Measurements from ENCODE around the gene SYNE2.
"Not testable (repeated sequence)": the region's sequence is repeated elsewhere in the genome, so short reads cannot be mapped to it uniquely, and the experiment has no call there.

The SYNE2 gene, protein sequence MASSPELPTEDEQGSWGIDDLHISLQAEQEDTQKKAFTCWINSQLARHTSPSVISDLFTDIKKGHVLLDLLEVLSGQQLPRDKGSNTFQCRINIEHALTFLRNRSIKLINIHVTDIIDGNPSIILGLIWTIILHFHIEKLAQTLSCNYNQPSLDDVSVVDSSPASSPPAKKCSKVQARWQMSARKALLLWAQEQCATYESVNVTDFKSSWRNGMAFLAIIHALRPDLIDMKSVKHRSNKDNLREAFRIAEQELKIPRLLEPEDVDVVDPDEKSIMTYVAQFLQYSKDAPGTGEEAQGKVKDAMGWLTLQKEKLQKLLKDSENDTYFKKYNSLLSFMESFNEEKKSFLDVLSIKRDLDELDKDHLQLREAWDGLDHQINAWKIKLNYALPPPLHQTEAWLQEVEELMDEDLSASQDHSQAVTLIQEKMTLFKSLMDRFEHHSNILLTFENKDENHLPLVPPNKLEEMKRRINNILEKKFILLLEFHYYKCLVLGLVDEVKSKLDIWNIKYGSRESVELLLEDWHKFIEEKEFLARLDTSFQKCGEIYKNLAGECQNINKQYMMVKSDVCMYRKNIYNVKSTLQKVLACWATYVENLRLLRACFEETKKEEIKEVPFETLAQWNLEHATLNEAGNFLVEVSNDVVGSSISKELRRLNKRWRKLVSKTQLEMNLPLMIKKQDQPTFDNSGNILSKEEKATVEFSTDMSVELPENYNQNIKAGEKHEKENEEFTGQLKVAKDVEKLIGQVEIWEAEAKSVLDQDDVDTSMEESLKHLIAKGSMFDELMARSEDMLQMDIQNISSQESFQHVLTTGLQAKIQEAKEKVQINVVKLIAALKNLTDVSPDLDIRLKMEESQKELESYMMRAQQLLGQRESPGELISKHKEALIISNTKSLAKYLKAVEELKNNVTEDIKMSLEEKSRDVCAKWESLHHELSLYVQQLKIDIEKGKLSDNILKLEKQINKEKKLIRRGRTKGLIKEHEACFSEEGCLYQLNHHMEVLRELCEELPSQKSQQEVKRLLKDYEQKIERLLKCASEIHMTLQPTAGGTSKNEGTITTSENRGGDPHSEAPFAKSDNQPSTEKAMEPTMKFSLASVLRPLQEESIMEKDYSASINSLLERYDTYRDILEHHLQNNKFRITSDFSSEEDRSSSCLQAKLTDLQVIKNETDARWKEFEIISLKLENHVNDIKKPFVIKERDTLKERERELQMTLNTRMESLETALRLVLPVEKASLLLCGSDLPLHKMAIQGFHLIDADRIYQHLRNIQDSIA (N-terminal part only)

DNA sequence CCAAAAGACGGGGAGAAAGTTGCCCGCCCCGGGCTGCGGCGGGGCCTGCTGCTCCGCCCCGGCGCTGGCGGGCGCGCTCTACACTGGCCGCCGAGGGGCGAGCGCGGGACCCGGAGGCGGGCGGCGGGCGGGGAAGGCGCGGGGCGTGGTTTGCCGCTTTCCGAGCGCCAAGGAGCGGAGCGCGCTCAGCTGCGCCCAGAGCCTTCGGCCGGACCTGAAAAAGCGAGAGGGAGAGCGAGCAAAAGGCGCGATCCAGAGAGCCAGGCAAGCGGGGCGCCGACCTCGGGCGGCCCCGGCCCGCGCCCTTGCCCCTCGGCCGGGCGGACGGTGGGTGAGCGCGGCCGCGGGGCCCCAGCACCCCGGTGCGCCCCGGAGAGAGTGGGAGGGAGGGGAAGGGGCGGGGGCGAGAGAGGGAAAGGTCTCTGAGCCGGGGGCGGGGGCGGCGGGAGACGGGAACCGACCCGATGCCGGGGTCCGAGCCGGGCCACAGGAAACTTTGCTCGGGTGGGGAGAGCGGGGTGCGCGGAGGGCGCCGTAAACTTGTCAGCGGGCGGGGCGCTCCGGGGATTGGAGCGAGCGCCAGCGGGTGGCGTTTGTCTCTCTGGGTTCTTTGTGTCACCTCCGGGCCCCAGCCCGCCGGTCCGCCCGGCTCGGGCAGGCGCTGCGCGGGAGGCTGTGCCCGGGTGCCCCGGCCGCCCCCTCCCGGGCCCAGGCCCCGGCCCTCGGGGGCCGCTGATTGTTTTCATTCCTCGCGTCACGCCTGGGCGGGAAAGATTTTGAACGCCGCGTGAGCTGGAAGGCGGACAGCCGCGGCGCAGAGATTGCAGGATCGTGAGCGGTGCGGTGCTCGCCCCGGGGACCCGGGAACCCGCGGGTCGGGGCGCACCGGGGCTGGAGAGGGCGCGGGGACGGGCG is at the start of gene SYNE2:
SYNE2 (plus strand) TSS at position 188 of the 915 bp plus-strand sequence. CDS start 56,145 bp downstream, outside the sequence.
- peak; percentile 74 for DNase-seq (ENCODE audit: low spot score)

DNA sequence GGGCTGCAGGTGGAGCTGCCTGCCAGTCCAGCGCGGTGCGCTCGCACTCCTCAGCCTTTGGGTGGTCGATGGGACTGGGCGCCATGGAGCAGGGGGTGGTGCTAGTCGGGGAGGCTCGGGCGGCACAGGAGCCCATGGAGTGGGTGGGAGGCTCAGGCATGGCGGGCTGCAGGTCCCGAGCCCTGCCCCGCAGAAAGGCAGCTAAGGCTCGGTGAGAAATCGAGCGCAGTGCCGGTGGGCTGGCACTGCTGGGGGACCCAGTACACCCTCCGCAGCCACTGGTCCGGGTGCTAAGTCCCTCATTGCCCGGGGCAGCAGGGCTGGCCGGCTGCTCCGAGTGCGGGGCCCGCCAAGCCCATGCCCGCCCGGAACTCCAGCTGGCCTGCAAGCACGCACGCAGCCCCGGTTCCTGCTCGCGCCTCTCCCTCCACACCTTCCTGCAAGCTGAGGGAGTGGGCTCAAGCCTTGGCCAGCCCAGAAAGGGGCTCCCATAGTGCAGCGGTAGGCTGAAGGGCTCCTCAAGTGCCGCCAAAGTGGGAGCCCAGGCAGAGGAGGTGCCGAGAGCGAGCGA is 49.5 kb upstream of the SYNE2 start:
- not testable (repeated sequence) for DNase-seq (ENCODE audit: low spot score)

- not testable (repeated sequence) for DNase-seq (ENCODE audit: low spot score)
These were observed 46.7 kb upstream of the SYNE2 start for GRCh38 chr14:63806064-63806463.

DNA sequence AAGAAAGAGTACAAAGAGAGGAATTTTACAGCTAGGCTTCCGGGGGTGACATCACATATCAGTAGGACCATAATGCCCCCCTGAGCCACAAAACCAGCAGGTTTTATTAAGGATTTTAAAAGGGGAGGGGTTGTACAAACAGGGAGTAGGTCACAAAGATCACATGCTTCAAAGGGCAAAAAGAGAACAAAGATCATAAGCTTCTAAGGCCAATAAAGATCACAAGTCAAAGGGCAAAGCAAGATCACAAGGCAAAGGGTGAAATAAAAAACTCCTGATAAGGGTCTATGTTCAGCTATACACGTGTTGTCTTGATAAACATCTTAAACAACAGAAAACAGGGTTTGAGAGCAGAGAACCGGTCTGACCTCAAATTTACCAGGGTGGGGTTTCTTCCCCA is 41.1 kb upstream of the SYNE2 start:
- DNase-seq (ENCODE audit: low spot score) = not testable (repeated sequence)

DNA sequence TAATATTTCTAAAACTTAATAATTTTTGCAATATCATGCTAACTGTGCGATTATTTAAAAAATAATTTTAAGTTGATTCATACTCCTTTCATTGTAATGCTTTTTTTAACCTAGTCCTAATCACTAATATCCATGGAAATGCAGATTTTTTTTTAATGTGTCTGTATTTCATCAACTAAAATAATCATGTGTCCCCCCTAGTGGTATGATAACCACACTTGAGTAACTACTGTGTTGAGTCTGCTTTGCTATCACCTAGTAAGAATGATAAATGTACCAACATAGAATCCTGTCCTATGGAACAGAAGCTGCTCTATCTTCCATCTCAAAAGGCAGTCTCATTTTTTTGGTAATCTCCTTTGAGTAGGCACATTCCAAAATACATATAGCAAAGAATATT is 19.1 kb upstream of the SYNE2 start:
- peak; percentile 12 for DNase-seq (ENCODE audit: low spot score)

- DNase-seq (ENCODE audit: low spot score) = no peak
These were observed 11.8 kb upstream of the SYNE2 start for GRCh38 chr14:63840981-63841380.

GRCh38 chr14:63843796-63844195 is 9.0 kb upstream of the SYNE2 start:
- DNase-seq (ENCODE audit: low spot score) = no peak

GRCh38 chr14:63848890-63849289 is 3.9 kb upstream of the SYNE2 start:
- DNase-seq (ENCODE audit: low spot score) = no peak

DNA sequence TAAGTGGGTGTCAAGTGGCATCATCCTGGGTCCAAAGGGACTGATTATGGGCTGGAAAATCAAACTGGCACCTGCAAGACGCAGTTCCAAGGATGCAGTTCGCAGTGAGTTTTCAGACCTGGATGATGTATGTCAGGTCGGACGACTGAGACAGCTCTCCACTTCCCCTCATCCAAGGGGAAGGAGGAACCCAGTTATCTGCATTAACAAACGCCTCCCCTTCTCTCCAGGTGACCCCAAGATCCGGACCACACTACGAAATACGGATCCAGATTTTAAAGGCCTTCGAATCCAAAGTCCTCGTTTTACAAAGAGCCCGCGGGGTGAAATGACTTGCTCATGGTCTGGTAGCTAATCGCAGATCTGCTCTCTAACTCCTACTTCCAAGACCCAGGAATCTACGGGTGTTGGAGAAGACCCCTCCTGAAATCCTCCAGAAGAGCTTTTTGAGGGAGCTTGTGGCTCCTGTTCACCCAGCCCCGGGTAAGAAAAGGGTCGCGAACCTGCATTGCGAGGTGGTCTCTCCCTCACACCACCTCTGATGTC is 460 bp upstream of the SYNE2 start:
- no peak for DNase-seq (ENCODE audit: low spot score)

DNA sequence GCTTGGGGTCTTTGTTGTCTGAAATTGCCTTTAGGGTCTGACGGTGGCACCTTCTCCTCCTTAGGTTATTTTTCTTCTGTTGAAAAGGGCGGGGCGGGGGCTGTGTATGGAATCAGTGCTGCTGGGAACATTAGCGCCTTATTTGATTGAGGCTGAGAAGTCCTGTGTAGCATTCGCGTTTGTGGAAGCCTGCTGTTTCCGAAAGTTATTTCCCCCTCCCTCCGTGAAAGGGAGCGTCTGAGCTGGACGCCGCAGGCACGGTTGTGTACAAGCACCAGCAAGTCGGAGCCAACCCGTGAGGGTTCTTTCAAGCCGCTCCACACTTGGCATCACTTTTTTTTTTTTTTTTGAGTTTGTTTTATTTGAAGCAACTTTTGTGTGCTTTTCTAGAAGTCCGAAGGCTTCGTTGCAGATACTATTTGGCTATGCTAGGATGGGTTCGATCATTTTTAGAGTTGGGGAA is 1.1 kb downstream of the SYNE2 start:
- peak; percentile 75 for DNase-seq (ENCODE audit: low spot score)

- DNase-seq (ENCODE audit: low spot score) = no peak
These were observed 1.5 kb downstream of the SYNE2 start for GRCh38 chr14:63854330-63854729.

- DNase-seq (ENCODE audit: low spot score) = no peak
These were observed 2.5 kb downstream of the SYNE2 start for GRCh38 chr14:63855281-63855680.

GRCh38 chr14:63857466-63858030 is 4.7 kb downstream of the SYNE2 start:
- peak; percentile 31 for DNase-seq (ENCODE audit: low spot score)

DNA sequence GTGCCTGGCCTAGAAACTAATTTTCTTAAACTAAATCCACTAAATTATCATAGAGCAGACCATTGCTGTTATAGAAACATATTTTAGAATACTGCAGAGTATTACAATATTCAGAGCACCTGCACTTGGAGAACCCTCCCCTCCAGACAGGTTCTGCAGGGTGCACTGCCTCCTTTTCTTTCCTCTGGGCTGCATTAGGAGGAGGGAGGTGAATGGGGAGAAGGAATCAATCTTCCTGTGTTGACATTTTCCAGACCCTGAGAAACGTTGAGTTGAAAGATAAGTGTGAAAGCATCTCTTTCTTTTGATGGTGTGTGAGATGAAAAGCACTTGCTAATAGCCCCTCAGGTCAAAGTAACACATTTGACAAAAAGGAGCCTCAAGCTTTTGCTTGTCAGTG is 7.3 kb downstream of the SYNE2 start:
- DNase-seq (ENCODE audit: low spot score) = no peak

- DNase-seq (ENCODE audit: low spot score) = no peak
These were observed 9.4 kb downstream of the SYNE2 start for GRCh38 chr14:63862163-63862562.

DNA sequence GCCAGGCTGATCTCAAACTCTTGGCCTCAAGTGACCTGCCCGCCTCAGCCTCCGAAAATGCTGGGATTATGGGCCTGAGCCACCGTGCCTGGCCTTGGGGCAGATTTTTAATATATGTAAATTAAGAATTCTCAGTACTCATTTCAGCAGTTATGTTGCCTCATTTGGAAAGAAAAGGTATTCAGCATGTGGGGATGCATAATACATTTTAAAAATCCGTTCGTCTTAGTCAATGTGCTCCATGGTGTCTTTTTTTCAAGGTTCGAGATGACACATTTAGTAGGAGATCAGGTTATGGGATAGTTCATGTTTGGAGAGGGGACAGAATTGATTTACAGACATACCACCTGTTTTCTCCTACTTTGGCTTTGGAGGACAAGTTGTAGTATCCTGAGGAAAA is 10.2 kb downstream of the SYNE2 start:
- no peak for DNase-seq (ENCODE audit: low spot score)

DNA sequence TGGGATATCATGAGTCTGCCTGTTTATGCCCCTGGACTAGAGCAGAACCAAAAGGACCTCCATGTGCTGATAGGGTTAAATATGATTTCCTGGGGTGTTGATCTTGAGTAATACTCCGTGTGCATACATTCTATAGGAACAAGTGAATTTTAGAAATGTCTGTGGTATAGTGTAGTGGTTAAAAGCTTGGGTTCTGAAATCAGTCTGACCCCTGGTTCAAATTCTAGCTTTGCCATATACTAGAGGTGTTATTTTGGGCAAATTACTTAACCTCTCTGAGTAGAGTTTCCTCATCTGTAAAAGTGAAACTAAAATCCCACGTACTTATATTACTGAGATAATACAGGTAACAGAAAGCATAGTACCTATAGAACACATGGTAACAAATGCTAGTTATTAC is 12.0 kb downstream of the SYNE2 start:
- DNase-seq (ENCODE audit: low spot score) = not testable (repeated sequence)

DNA sequence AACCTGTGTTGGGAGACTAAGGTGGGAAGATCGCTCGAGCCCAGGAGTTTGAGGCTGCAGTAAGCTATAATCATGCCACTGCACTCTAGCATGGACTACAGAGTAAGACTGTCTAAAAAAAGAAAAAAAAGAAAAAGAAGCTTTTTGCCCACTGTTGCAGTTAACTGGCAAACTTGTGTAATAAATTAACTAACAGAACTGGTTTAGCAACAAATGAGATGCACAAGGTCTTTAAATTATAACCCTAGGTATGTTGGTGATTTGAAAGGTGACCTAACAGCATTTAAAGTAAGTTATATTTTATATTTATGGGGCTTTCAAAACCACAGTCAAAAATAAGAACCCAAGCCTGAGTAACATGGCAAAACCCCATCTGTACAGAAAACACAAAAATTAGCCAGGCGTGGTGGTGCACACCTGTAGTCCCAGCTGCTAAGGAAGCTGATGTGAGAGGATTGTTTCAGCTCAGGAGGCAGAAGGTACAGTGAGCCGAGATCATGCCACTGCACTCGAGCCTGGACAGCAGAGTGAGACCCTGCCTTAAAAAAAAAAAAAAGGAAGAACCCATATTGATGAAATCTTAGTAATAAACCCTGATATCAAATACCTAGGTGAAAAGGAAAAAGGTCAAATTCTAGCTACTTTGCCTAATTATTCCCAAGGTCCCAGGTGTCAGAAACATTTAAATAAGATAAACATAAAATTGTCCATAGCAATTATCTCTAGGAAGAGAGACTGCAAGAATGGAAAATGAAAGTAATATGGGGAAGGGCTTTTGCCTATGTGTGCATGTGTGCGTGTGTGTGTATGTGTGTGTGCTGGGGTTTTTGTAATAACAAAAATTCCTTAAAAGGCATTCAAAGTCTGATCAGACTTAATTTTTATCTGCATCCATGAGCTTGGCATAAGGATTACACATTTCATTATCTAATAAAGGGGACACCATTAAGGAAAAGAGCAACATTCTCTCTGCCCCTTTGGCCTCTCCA is 15.4 kb downstream of the SYNE2 start:
- no peak for DNase-seq (ENCODE audit: low spot score)
